Neuronal stem cell (in vitro differentiated cells): ENCODE results near the gene OR9G1.

Experiments used
- DNase-seq: peaks from one replicate; pipeline ENCODE4 v3.0.0-alpha.2; 2013; ENCODE audit warnings: low spot score
- H2AFZ ChIP-seq: one replicate; pipeline ENCODE4 v1.6.1; 2013; ENCODE audit warnings: mild to moderate bottlenecking, low read length, inconsistent platforms
- H2AK5ac ChIP-seq: 2 replicates; pipeline ENCODE4 v1.6.1; 2013; ENCODE audit warnings: low read depth, mild to moderate bottlenecking, inconsistent platforms, low read length, moderate library complexity, mixed read lengths
- H2BK120ac ChIP-seq: 2 replicates; pipeline ENCODE4 v1.6.1; 2013; ENCODE audit warnings: low read depth, mild to moderate bottlenecking, inconsistent platforms, low read length, moderate library complexity, mixed read lengths
- H2BK12ac ChIP-seq: one replicate; pipeline ENCODE4 v1.6.1; 2013; ENCODE audit warnings: low read length, inconsistent platforms
- H2BK15ac ChIP-seq: 2 replicates; pipeline ENCODE4 v1.6.1; 2013; ENCODE audit warnings: mild to moderate bottlenecking, low read length, inconsistent platforms, mixed read lengths
- H2BK5ac ChIP-seq: one replicate; pipeline ENCODE4 v1.6.1; 2013; ENCODE audit warnings: inconsistent platforms, mild to moderate bottlenecking, low read length, moderate library complexity
- H3K14ac ChIP-seq: one replicate; pipeline ENCODE4 v1.6.1; 2013; ENCODE audit warnings: low read length, inconsistent platforms
- H3K18ac ChIP-seq: 2 replicates; pipeline ENCODE4 v1.6.1; 2013; ENCODE audit warnings: low read length, inconsistent platforms
- H3K23ac ChIP-seq: 2 replicates; pipeline ENCODE4 v1.6.1; 2013; ENCODE audit warnings: low read depth, mild to moderate bottlenecking, mixed read lengths, low read length, inconsistent platforms; ENCODE audit not compliant: poor library complexity
- H3K27ac ChIP-seq: replicated peaks from 3 replicates; pipeline ENCODE4 v1.5.1; 2013; ENCODE audit warnings: low read length, inconsistent platforms
- H3K27me3 ChIP-seq, 3 experiments: 2 replicates each; pipeline ENCODE4 v1.6.1; 2013; ENCODE audit warnings: low read length in 3 of 3, mild to moderate bottlenecking in 2 of 3, inconsistent platforms in 1 of 3, low read depth in 1 of 3, mixed read lengths in 1 of 3, moderate library complexity in 1 of 3; ENCODE audit not compliant: control insufficient read depth in 3 of 3, insufficient read depth in 3 of 3
- H3K36me3 ChIP-seq, 2 donors: replicated peaks in 1 of 2; 2 replicates each; pipeline ENCODE4 v1.6.1; 2013; ENCODE audit warnings: low read length in 2 of 2; ENCODE audit not compliant: control insufficient read depth in 2 of 2, insufficient read depth in 2 of 2
- H3K4ac ChIP-seq: 2 replicates; pipeline ENCODE4 v1.6.1; 2013; ENCODE audit warnings: inconsistent platforms, mild to moderate bottlenecking, low read length, moderate library complexity
- H3K4me1 ChIP-seq, 2 donors: 1 replicate in 1 of 2; 2 replicates in 1 of 2; pipeline ENCODE4 v1.6.1; 2013; ENCODE audit warnings: low read length in 2 of 2, low read depth in 1 of 2; ENCODE audit not compliant: control insufficient read depth in 2 of 2, insufficient read depth in 1 of 2
- H3K4me2 ChIP-seq: one replicate; pipeline ENCODE4 v1.6.1; 2013; ENCODE audit warnings: mild to moderate bottlenecking, low read length, inconsistent platforms; ENCODE audit not compliant: insufficient read depth, poor library complexity, severe bottlenecking
- H3K4me3 ChIP-seq, 2 donors: 2 replicates each; pipeline ENCODE4 v1.5.1; 2013; ENCODE audit warnings: low read length in 2 of 2, mild to moderate bottlenecking in 2 of 2, inconsistent platforms in 1 of 2, moderate library complexity in 1 of 2
- H3K79me1 ChIP-seq: one replicate; pipeline ENCODE4 v1.6.1; 2013; ENCODE audit warnings: low read depth, mild to moderate bottlenecking, inconsistent platforms, low read length, moderate library complexity
- H3K9ac ChIP-seq: one replicate; pipeline ENCODE4 v1.6.1; 2013; ENCODE audit warnings: mild to moderate bottlenecking, low read depth, low read length, inconsistent platforms; ENCODE audit not compliant: poor library complexity
- H3K9me3 ChIP-seq, 2 donors: replicated peaks in 1 of 2; 2 replicates each; pipeline versions ENCODE3 to v1.6.1; 2013; ENCODE audit warnings: low read length in 2 of 2, mild to moderate bottlenecking in 2 of 2, inconsistent platforms in 1 of 2, low read depth in 1 of 2, mixed read lengths in 1 of 2, moderate library complexity in 1 of 2; ENCODE audit not compliant: control insufficient read depth in 2 of 2, insufficient read depth in 1 of 2
- H4K8ac ChIP-seq: one replicate; pipeline ENCODE4 v1.6.1; 2013; ENCODE audit warnings: low read depth, mild to moderate bottlenecking, inconsistent platforms, low read length, moderate library complexity
- H4K91ac ChIP-seq: one replicate; pipeline ENCODE4 v1.6.1; 2013; ENCODE audit warnings: low read length, low read depth, mild to moderate bottlenecking, inconsistent platforms; ENCODE audit not compliant: poor library complexity
- WGBS, 2 donors: extraction: QIAGEN DNeasy Blood & Tissue Kit; methylation state at CpG; one replicate each; pipeline ENCODE4 v1.1.7; 2013; ENCODE audit warnings: missing lambda C conversion rate in 2 of 2, mixed read lengths in 1 of 2; ENCODE audit not compliant: insufficient read length in 2 of 2, insufficient replicate concordance in 1 of 2; ENCODE audit errors: extremely low coverage in 2 of 2; 5-methylcytosine and 5-hydroxymethylcytosine counted together

Gene OR9G1

DNA sequence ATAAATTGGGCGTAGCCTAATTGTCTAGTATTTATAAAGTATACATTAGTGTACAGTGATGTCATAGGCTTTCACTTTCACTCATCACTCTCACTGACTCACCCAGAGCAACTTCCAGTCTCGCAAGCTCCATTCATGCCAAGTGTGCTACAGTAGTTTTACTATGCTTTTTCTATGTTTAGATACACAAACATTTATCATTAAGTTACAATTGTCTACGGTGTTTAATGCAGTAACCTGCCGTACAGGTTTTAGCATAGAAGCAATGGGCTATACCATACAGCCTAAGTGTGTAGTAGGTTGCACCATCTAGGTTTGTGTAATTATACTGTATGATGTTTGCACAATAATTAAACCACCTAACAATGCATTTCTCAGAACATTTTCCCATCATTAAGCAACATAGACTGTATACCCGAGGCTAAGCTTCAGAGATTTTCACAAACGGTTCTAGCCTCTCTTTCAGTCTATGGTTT is 17.5 kb downstream of the OR9G1 start:
- Histone ChIP-seq H4K91ac (no peak overlapping the region), H2BK5ac (no peak overlapping the region), H3K23ac (no peak overlapping the region), H2BK15ac (no peak overlapping the region), H3K4me1 (no peaks in the 10 kb centered on the region), H2BK120ac (no peak overlapping the region), H3K79me1 (peaks cover 2% of the 10 kb centered on the region), H3K14ac (no peak overlapping the region), H2AFZ (no peak overlapping the region), H3K9me3 (no peaks in the 10 kb centered on the region), H3K4me2 (no peak overlapping the region), H4K8ac (no peak overlapping the region), H3K27me3 (no peaks in the 10 kb centered on the region), H3K4ac (no peak overlapping the region), H3K27ac (no peak overlapping the region), H2BK12ac (no peak overlapping the region), H3K4me3 (no peak overlapping the region), H2AK5ac (no peak overlapping the region), H3K18ac (no peak overlapping the region), H3K36me3 (no peaks in the 10 kb centered on the region), H3K9ac (no peak overlapping the region)
- no CpG with 5 or more reads among the region's 6 CpGs for WGBS, 2 donors
- no peak for DNase-seq

DNA sequence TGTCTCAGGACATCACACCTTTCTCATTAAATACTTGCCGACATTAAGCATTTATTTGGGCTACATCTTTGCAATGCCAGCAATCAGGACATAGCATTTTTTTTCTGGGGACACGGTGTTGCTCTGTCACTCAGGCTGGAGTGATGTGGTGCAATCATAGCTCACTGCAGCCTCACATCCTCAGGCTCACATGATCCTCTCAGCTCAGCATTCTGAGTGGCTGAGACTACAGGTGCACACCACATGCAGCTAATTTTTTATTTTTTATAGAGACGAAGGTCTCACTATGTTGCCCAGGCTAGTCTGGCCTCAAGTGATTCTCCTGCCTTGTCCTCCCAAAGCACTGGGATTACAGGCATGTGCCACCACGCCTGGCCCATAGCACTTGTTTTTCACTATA is 21.6 kb downstream of the OR9G1 start:
- no peak overlapping the region for H3K4me3 ChIP-seq
- H3K4ac ChIP-seq = no peak overlapping the region
- H3K23ac ChIP-seq = no peak overlapping the region
- H3K27ac ChIP-seq = no peak overlapping the region
- H4K8ac ChIP-seq = no peak overlapping the region
- no peaks in the 10 kb centered on the region for H3K27me3 ChIP-seq
- H2AFZ ChIP-seq = no peak overlapping the region
- no peak overlapping the region for H2BK15ac ChIP-seq
- no peak overlapping the region for H3K9ac ChIP-seq
- H3K36me3 ChIP-seq = no peaks in the 10 kb centered on the region
- DNase-seq = no peak
- no peaks in the 10 kb centered on the region for H3K9me3 ChIP-seq
- H4K91ac ChIP-seq = no peak overlapping the region
- no peak overlapping the region for H2BK5ac ChIP-seq
- no peaks in the 10 kb centered on the region for H3K4me1 ChIP-seq
- no peak overlapping the region for H3K14ac ChIP-seq
- no peak overlapping the region for H2BK12ac ChIP-seq
- peaks cover 2% of the 10 kb centered on the region for H3K79me1 ChIP-seq
- WGBS, 2 donors = no CpG with 5 or more reads among the region's 4 CpGs
- no peak overlapping the region for H3K4me2 ChIP-seq
- H3K18ac ChIP-seq = no peak overlapping the region
- no peak overlapping the region for H2BK120ac ChIP-seq
- no peak overlapping the region for H2AK5ac ChIP-seq

DNA sequence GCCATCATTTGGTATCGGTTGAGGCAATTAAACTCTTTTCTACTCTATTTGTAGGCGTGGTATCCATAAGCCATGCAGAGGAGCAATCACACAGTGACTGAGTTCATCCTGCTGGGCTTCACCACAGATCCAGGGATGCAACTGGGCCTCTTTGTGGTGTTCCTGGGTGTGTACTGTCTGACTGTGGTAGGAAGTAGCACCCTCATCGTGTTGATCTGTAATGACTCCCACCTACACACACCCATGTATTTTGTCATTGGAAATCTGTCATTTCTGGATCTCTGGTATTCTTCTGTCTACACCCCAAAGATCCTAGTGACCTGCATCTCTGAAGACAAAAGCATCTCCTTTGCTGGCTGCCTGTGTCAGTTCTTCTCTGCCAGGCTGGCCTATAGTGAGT is 41.2 kb downstream of the OR9G1 start:
- Histone ChIP-seq H4K91ac (no peak overlapping the region), H3K9ac (no peak overlapping the region), H2AK5ac (no peak overlapping the region), H3K4me3 (no peak overlapping the region), H3K14ac (no peak overlapping the region), H3K79me1 (no peaks in the 10 kb centered on the region), H3K27me3 (no peaks in the 10 kb centered on the region), H2BK120ac (no peak overlapping the region), H3K36me3 (no peaks in the 10 kb centered on the region), H2BK5ac (no peak overlapping the region), H2AFZ (no peak overlapping the region), H3K4me1 (no peaks in the 10 kb centered on the region), H3K23ac (no peak overlapping the region), H3K27ac (no peak overlapping the region), H3K4ac (no peak overlapping the region), H4K8ac (no peak overlapping the region), H2BK15ac (no peak overlapping the region), H3K4me2 (no peak overlapping the region), H3K9me3 (peaks cover 0 to 2% of the 10 kb centered on the region in 2 donors), H2BK12ac (no peak overlapping the region), H3K18ac (no peak overlapping the region)
- no CpG with 5 or more reads among the region's 3 CpGs for WGBS, 2 donors
- no peak for DNase-seq

DNA sequence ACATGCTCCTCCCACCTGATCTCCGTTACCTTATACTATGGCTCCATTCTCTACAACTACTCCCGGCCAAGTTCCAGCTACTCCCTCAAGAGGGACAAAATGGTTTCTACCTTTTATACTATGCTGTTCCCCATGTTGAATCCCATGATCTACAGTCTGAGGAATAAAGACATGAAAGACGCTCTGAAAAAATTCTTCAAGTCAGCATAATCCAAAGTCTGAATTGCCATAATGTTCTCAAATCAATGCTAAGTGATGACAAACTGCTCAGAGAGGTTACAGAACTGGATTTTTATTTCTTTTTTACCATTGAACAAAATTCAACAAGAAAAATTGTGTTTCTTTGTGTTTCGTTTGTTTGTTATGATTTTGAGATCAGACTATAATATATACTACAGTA is 42.0 kb downstream of the OR9G1 start:
- H3K14ac ChIP-seq = no peak overlapping the region
- no peak overlapping the region for H3K4me3 ChIP-seq
- no peak overlapping the region for H3K4me2 ChIP-seq
- H3K4ac ChIP-seq = no peak overlapping the region
- no peak overlapping the region for H2BK12ac ChIP-seq
- H2BK5ac ChIP-seq = no peak overlapping the region
- no peaks in the 10 kb centered on the region for H3K36me3 ChIP-seq
- no peak overlapping the region for H3K23ac ChIP-seq
- H2BK15ac ChIP-seq = no peak overlapping the region
- H2AFZ ChIP-seq = no peak overlapping the region
- H4K8ac ChIP-seq = no peak overlapping the region
- H4K91ac ChIP-seq = no peak overlapping the region
- no peaks in the 10 kb centered on the region for H3K79me1 ChIP-seq
- peaks cover 0 to 2% of the 10 kb centered on the region in 2 donors for H3K9me3 ChIP-seq
- no peak for DNase-seq
- H3K27me3 ChIP-seq = no peaks in the 10 kb centered on the region
- H3K4me1 ChIP-seq = no peaks in the 10 kb centered on the region
- H3K18ac ChIP-seq = no peak overlapping the region
- no CpG with 5 or more reads among the region's 4 CpGs for WGBS, 2 donors
- H3K9ac ChIP-seq = no peak overlapping the region
- no peak overlapping the region for H2BK120ac ChIP-seq
- no peak overlapping the region for H2AK5ac ChIP-seq
- H3K27ac ChIP-seq = no peak overlapping the region
